ENCODE data around the gene AP1S3.

- no peak for TF ChIP-seq CTCF (IDR thresholded peaks at IDR 0.05)
- no peak for TF ChIP-seq POLR2A (IDR thresholded peaks at IDR 0.05)
Measured at GRCh38 chr2:223800908-223801307, 36.5 kb downstream of the AP1S3 start.

All from lower leg skin (tissue), 3 donors.